Hematopoietic multipotent progenitor cell treated with erythropoietin and hydrocortisone succinate and interleukin-3 and kit ligand, for 4 days (in vitro differentiated cells): Measurements from ENCODE around the gene SIL1.
"Not testable (repeated sequence)": the region's sequence is repeated elsewhere in the genome, so short reads cannot be mapped to it uniquely, and the experiment has no call there.

Source experiments
- DNase-seq: peaks from one replicate; pipeline ENCODE4 v3.0.0-alpha.2; 2015

The SIL1 gene

DNA sequence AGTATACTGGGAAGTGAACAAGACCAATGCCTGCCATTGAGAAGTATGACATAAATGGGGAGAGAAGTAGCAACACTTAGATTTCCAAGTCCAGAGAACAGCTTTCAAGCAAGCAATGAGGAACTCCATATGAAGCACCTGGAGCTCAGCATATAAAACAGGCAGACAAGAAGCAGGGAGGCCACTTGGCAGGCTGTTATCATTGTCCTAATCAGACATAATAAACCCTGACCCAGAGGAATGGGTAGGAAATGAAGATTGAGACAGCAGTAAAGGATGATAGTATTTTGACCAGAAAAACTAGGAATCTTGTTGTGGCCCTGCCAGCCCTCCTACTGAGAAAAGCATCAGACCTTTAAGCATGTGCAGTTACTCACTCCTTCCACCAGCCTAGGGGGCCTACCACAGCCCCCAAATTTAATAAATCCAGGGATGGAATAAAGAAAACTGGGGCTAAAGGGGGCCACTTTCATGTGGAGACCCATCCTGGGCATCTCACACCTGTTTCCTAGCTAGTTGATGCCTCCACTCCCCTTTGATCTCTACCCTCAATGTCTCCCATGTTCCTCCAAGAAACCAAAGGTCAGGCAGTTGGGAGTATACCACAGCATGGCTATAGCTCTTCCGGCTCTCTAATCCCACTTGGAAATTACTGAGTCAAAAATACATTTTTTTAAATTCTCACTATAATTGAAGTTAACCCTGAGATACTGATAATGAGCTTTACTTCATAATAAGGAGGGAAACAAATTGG, 135.1 kb downstream of the SIL1 start:
- no peak for DNase-seq

DNA sequence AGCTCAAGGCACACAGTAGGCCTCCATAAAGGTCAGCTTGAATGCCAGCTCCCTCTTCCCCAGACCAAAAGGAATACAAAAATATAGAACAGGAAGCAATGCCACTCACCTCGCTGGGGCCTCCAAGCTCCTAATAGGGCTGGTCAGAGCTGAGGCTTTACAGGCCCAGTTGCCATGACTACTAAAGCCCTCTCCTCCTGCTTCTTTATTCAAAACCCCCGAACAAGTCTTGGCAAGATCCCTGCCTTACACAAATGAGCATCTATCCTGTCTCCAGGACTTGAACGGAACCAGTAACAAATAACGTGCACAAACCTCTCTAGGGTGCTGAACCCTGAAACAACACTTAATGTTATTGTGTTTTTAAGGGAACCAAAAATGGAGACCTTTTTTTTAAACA, 136.3 kb downstream of the SIL1 start:
- no peak for DNase-seq

DNA sequence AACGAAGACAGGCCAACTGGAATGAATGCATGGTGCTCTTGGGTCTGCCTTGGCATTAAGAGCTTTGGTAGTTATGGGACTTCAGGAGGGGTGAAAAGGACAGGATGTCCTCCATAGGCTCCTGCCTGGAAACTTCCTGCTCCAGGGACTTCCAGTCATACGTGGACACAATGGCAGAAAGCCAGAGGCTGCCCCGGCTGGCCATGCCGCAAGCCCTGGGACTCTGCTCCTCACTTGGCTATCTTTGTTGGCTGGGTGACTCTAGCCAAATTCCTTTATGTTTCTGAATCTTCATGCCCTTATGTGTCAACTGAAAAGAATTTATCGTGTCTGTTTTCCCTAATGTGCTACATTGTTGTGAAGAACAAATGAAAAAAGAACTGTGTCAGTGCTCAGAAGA, 136.9 kb downstream of the SIL1 start:
- no peak for DNase-seq

DNA sequence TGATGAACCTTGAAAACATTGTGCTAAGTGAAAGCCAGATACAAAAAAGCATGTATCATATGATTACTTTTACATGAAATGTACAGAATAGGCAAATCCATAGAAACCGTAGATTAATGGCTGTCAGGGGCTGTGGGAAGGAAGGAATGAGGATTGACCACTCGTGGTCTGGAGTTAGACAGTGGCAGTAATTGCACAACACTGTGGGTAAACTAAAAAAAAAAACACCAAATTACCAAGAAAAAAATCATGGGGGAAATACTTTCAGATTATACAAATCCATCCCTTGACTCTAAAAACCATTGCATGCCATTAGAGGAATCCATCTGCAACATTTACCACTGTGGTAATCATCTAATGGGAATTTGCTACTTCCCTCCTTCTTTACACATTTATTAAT, 140.0 kb downstream of the SIL1 start:
- DNase-seq: no peak

DNA sequence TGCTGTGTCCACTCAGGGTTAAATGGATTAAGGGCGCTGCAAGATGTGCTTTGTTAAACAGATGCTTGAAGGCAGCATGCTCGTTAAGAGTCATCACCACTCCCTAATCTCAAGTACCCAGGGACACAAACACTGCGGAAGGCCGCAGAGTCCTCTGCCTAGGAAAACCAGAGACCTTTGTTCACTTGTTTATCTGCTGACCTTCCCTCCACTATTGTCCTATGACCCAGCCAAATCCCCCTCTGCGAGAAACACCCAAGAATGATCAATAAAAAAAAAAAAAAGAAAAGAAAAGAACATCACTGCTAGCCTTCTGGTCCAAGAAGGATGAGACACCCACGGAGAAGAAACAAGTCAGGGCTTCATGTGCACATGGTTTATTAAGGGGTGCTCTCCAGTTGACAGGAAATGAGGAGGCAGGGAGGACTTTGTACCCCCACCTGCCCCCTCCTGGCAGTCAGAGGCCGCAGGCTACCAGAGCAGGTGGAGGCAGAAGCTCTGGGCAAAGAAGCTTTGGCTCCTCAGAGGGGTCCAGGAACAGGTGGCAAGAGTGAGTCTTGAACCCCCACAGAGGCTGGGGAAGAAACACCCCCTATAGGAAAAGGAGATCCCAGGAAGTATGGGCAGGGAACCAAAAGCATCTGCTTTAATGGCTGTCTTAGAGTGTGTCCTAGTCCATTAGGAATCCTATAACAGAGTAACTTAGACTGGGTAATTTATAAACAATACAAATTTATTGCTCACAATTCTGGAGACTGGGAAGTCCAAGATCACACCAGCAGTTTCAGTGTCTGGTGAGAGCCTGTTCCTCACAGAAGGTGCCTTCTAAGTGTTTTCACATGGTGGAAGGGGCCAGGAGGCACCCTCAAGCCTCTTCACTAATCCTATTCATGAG, 140.9 kb downstream of the SIL1 start:
- not testable (repeated sequence) for DNase-seq

DNA sequence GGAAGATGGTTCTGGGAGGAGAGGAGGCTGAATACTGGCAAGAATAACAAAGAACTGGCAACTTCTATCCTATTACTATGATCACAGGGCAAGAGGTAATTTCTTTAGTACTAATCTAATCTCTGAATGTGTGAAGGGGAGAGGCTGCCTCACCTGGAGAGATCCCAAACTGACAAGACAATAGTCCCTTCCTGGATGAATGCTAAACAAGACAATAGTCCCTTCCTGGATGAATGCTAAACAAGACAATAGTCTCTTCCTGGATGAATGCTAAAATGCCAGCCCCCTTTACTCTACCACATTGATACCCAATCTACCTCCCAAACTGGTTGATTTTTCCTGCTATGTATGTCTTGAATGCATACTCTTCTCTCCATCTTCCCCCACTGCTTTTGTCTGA, 145.2 kb downstream of the SIL1 start:
- no peak for DNase-seq

DNA sequence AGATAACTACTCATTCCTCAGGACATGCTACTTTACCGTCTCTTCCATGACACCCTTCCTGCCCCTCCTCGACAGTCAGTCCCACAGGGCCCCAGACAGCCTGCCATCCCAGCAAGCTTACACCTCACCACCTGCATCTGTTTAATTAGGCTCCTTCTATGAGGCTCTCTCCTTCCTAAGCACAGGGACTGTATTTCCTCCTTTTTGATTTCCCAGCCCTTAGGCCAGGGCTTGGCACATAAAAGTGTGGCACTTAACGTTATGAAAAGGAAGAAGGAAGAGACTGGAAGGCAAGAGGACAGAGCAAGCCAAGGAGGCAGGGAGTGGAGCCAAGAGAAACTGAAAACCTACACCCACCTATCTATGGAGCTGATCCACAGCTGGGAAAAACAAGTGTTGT, 146.8 kb downstream of the SIL1 start:
- no peak for DNase-seq

DNA sequence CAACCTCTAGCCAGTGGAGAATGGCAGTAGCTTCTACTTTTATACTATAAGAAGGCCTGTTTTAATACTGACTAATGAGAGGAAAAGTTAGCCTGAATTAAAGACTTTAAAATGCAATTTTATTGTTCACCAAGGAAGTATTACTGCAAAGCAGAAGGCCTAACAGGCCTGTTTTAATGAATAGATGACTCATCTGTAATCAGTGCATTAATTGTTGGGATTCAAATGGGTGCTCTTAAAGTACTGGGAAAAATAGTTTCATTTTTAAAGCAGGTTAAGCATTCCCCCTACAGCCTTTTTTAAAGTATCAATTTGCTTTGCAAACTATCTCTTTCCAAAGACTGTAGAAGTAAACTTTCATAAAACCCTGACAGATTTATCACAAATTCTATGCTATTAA, 147.7 kb downstream of the SIL1 start:
- DNase-seq: no peak

DNA sequence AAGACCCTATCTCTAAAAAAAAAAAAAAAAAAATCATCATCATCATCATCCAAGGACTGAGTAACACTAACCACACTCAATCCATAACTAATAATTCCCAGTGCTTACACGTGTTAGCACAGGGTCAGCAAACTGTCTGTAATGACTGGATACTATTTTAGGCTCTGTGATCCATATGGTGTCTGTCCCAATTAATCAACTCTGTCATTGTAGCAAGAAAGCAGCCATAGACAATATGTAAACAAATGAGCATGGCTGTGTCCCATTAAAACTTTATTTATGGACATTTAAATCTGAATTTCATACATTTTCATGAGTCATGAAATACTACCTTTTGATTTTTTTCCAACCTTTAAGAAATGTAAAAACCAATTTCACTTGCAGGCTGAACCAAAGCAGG, 148.4 kb downstream of the SIL1 start:
- no peak for DNase-seq

DNA sequence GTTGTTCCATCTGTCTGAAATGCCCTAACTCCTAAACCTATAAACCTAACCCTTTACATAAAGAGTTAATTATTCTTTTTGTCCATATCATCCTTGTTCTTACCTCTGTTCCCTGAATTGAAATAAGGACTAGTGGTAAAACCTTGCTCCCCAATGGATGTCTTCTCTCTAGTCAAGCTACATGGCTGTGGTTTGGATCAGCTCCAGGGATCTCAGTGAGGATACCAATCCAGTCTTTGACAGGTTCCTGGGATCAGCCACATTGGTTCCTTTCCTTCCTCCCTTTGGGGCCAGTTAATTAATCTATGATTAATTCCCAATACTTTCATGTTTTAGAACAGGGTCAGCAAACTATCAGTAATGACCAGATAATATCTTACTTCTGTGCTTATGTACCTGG, 151.6 kb downstream of the SIL1 start:
- no peak for DNase-seq

DNA sequence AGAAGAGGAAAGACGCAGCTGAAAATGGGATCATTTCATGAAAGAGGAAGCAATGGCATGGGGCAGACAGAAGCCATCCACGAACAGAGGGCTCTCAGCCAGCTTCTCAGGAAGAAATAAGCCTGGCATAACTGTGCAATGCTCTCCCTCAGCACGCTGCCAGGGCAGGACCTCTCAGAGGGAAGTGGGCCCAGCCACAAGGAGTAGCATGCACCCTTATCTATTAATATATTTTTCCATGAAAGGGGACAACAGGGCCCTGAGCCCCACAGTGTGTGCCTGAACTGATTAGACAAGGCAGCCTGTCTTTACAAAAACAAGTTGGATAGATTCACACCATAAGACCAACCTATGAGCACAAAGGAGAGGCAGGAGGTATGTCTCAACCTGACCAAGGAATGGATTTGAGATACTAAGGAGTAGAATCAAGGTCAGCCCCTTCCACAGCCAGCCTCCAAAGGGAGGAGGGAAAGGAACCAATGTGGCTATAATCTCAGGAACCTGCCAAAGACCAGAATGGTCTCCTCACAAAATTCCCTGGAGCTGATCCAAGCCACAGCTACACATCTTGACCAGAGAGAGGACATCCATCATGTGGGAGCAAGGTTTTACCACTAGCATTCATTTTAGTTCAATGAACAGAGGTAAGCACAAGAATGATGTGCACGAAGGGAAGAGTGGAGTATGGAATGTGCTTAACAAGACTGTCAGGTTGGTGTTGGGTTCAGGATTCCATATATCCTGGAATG, 154.8 kb downstream of the SIL1 start:
- DNase-seq: peak; percentile 83

DNA sequence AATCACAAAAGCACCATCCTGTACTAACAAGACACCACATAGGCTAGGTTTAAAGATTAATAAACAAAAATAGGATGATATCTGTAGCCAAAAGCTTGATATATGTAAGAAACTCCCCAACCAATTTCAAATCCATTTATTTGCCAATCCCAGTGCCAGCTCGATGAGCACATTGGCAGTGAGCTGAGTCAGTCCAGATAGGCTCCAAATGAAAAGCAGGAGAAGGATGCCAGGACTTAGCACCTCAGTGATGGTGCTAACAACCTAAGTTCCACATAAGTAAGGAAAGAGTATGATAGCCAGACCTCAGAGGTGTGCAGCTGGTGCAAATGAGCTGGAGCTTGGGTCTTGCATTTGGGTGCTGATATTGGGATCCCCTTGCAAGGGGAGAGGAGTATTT, 158.1 kb downstream of the SIL1 start:
- no peak for DNase-seq

DNA sequence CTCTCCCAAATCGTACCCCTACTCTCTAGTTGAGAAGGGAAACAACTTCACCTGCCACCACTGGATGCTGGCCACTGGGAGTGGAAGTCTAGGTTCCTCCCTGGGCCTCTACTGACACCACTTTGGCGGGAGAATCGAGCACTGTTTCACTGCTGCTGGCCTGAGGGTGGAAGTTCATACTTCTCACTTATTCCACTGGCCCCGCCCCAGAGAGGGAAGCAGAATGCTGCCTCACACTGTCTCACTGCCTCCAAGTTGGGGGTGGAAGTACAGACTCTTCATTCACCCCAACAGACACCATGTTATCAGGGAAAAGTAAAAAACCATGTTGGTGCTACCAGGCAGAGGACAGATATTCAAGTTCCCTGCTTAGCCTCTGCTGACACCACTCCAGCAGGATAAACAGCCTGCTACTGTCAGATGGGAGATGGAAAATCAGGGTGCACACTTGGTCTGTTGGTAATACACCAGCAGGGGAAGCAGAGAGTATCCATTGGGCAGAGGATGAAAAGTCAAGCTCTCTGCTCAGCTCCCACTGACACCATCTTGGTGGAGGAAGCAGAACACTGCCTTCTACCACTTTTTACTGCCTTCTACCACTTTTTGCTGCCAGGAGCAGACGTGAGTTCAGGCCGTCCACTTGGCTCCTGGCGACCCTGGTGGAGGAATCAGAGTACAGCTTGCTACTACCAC, 159.4 kb downstream of the SIL1 start:
- peak; percentile 31 for DNase-seq

DNA sequence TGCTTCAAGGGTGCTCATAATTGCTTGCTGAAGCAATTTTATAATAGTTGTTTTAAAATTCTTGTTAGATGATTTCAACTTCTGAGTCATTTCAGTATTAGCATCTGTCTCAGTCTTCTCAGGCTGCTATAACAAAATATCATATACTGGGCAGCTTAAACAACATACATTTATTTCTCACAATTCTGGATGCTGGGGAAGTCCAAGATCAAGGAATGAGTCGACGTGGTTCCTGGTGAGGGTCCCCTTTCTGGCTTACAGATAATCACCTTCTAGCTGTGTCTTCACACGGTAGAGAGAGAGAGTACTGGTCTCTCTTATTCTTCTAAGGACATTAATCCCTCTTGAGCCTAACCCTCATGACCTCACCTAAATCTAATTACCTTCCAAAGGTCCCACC, 160.4 kb downstream of the SIL1 start:
- DNase-seq: no peak

DNA sequence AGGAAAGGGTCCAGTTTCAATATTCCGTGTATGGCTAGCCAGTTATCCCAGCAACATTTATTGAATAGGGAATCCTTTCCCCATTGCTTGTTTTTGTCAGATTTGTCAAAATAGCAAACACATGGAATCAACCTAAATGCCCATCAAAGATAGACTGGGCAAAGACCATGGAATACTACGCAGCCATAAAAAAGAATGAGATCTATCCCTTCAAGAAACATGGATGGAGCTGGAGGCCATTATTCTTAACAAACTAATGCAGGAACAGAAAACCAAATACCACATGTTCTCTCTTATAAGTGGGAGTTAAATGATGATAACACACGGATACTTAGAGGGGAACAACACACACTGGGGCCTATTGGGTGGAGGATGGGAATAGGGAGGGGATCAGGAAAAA, 161.8 kb downstream of the SIL1 start:
- DNase-seq: not testable (repeated sequence)

DNA sequence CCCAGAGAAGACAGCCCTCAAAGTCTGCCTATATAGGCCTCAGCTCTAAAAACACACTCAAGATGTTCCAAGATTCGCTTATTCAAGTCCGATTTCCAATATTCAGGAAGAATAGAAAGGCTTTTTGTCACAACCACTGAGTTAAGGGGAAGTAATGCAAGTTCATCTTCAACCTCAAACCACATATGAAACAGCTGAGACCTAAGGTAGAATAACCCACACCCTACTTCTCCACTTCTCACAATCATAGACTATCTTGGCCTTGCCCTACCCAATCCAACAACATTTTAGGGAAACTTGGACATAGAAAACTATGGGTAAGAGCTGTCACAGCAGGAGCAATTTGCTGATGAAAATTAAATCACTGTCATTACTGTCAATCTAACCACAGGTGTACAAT, 171.0 kb downstream of the SIL1 start:
- peak; percentile 48 for DNase-seq

DNA sequence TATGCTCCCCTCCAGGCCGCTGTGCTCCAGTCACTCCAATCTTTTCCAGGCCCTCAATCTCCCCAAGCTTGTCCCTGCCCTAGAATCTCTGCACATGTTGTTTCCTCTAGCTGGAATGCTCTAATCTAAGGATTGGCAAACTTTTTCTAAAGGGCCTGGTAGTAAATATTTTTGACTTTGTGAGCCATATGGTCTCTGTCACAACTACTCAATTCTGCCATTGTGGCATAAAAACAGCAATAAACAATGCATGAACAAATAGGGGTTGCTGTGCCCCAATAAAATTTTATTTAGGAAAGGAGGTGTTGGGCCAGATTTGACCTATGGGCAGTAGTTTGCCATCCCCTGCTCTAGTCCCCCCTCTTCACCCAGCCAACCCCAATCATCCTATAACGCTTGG, 172.5 kb downstream of the SIL1 start:
- DNase-seq: no peak

DNA sequence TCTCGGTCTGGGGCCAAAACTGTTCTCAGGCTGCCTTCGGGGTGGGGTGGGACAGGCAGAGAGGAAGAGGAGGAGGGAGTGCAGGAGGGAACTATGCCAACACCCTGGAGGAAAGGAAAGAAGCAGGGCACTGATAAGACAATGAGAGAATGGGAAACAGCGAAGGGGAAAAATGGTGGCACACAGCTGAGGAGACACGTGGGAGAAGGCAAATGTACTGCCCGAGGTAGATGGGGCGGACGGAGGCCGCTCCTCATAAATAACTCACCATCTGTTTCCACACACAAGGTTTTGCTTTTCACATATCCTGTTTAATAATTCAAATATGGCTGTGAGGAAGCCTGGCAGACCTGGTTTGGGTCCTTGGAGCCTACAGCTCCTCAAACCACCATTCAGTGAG, 174.9 kb downstream of the SIL1 start:
- DNase-seq: peak; percentile 53

DNA sequence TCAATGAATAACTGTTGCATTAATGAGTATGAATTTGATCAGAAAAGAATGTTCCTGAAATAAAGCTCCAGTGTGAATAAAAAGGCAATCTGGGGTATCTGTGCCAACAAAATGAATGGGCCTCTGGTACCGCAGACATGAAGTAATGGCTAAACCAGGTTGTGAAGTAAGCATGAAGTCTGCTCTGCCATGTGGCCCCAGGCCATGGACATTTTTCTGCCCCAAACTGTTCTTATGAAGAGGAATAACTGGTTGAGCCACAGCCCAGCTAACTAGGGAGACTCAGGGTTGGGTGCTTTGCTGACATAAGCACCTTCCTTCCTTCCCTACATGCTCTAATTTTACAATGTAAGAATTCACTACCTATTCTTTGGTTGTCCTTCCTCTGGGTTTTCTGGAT, 175.6 kb downstream of the SIL1 start:
- no peak for DNase-seq

DNA sequence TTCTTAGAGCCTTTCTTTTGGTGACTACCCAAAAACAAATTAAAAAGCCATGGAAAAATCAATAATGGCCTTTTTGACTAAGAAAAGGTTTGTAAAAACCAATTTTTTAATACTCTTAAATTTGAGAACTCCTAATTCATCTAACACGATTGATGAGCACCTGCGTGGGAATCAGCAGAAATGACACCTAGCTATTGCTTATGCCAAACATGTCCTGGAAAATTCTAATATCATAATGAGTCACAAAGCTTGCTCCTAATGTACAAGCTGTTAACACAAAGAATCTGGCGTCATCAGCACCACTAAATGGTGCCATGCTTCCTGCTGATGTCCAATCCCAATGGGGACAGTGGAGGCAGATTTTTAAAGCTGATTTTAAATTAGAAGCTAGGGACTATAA, 176.8 kb downstream of the SIL1 start:
- no peak for DNase-seq

DNA sequence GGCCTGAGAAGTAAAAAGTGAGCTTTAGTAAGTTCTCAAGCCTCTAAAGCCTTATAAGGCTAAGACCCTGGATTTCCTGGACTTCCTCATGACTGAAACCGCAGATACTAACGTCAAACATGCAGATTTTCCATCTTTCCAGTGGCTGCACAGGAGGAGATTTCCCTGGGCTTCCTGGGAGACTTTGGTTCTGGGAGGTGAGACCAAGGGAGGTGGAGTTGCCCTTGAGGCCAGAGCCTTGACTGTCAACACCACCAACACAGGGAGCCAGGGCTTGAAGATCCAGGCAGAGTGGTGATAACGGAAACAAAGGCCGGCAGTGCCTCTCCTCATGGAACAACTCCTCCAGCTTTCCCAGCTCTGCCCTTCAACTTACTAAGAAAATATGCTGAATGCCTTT, 178.3 kb downstream of the SIL1 start:
- no peak for DNase-seq

DNA sequence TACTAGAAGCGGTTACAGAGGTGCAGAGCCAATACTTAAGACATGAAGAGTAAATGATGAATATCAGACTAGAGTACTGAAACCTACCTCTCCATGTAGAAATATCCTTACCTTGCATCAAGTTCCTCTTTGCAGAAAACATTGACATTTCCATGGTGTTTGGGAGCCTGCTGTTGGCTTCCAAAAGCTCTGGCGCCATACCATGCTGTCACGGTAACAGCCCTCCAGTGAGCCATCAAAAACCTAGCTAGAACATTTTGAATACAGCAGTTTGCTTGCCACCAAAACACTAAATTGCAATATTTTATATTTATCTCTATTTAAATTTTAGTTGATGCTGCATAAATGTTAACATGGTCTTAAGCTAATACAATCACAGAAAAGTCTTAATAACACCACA, 179.0 kb downstream of the SIL1 start:
- DNase-seq: no peak

DNA sequence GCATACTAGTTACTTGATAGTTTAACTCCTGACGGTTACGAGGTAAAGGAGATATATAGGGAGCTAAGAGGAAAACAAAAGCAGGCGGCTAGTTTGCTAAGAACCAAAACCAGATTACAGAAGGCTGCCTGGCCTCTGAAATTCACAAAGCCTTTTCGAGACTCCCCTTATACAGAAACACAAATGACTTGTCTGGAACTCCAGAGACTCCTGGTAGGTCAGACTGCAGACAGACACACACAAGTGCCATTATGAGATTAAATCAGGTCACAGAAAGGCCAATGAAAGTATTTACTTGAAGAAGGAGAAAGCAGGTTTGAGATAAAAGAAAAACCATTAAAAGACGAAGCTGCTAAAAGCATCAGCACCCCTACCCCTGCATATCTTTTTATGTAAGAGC, 180.5 kb downstream of the SIL1 start:
- DNase-seq: no peak
